K562 (cell line): Measurements from ENCODE around the gene N4BP2L1. TPM values are rescaled to one million over a fixed set of nuclear protein-coding genes. Genes with fewer than 3 reads are reported as not detected.
A peak's percentile ranks its signal among the peaks of the same experiment; 100 is the strongest.

Experiments
- ATAC-seq: fragments of 200-7000 bp; cut with Tn5 transposase; 3 replicates; pipeline ENCODE4 v1.9.1; 2020; ENCODE audit warnings: moderate library complexity
- BruUV-seq: library from RNA; stranded (reverse); fragments of 400-500 nt; replicated peaks from 2 replicates; lab custom pipeline; 2021; lab: Mats Ljungman, UMichigan
- CTCF ChIA-PET: fragments of 300-600 bp; formaldehyde crosslinking; extraction: SDS; loops from one replicate; lab custom pipeline; 2021; ENCODE audit warnings: low intra/inter-chr PET ratio; lab: Yijun Ruan, JAX
- POLR2A ChIA-PET: fragments of 300-600, 350-650 bp; sonication (Branson Sonifier 250); formaldehyde crosslinking; extraction: SDS; loops from one replicate; lab custom pipeline; 2021; ENCODE audit warnings: antibody characterized with exemption, inconsistent platforms; lab: Yijun Ruan, JAX
- DNase-seq, 4 experiments: peaks; one replicate each; pipeline versions ENCODE4 v3.0.0 to v3.0.0-alpha.2; 2011 to 2018; ENCODE audit warnings: low spot score in 3 of 4, mixed read lengths in 3 of 4; ENCODE audit errors: extremely low read depth in 1 of 4
- FAIRE-seq: peaks from 2 replicates; lab custom pipeline; 2011; peaks lifted over from hg19 to GRCh38; lab: Jason Lieb, UNC
- H2AFZ ChIP-seq: 2 replicates; pipeline ENCODE4 v1.6.0; 2011; ENCODE audit warnings: low read depth, low read length, control low read depth, inconsistent platforms
- H3K27ac ChIP-seq: fragments of 200-600 bp; 3 replicates; pipeline ENCODE4 v1.8.0; 2011; ENCODE audit warnings: low read depth, mild to moderate bottlenecking, control low read depth, inconsistent platforms, low read length, moderate library complexity, mixed read lengths; ENCODE audit errors: extremely low read depth
- H3K27me3 ChIP-seq, 2 experiments: fragments of 300-600 bp in 1 of 2; 2 replicates in 1 of 2; 3 replicates in 1 of 2; pipeline versions ENCODE4 v1.6.0 to v1.8.0; 2011; ENCODE audit warnings: inconsistent platforms in 2 of 2, low read length in 2 of 2, mild to moderate bottlenecking in 1 of 2, mixed read lengths in 1 of 2, moderate library complexity in 1 of 2; ENCODE audit not compliant: control insufficient read depth in 2 of 2, insufficient read depth in 2 of 2
- H3K36me3 ChIP-seq: fragments of 300-600 bp; 3 replicates; pipeline ENCODE4 v1.8.0; 2011; ENCODE audit warnings: mild to moderate bottlenecking, low read length, inconsistent platforms; ENCODE audit not compliant: control insufficient read depth, insufficient read depth
- H3K4me1 ChIP-seq, 2 experiments: fragments of 200-600 bp in 1 of 2; replicated peaks in 1 of 2; 2 replicates in 1 of 2; 3 replicates in 1 of 2; pipeline versions ENCODE4 v1.5.1 to v1.8.0; 2011; ENCODE audit warnings: inconsistent platforms in 2 of 2, low read length in 2 of 2, mild to moderate bottlenecking in 1 of 2, mixed read lengths in 1 of 2, moderate library complexity in 1 of 2; ENCODE audit not compliant: control insufficient read depth in 2 of 2, insufficient read depth in 2 of 2
- H3K4me2 ChIP-seq: 2 replicates; pipeline ENCODE4 v1.6.1; 2011; ENCODE audit warnings: low read length, control low read depth, inconsistent platforms, mixed read lengths; ENCODE audit not compliant: insufficient read depth
- H3K4me3 ChIP-seq: fragments of 200-600 bp; sonication (generic), shearing (Covaris generic); 2 replicates; pipeline ENCODE4 v1.5.1; 2016; ENCODE audit warnings: control low read depth, inconsistent platforms
- H3K79me2 ChIP-seq: fragments of 200-600 bp; 3 replicates; pipeline ENCODE4 v1.8.0; 2011; ENCODE audit warnings: low read length, inconsistent platforms; ENCODE audit not compliant: control insufficient read depth, insufficient read depth
- H3K9ac ChIP-seq, 2 experiments: 2 replicates each; pipeline versions ENCODE4 v1.6.0 to v1.6.1; 2011; ENCODE audit warnings: low read depth in 2 of 2, low read length in 2 of 2, control low read depth in 1 of 2, inconsistent platforms in 1 of 2, mild to moderate bottlenecking in 1 of 2, mixed read lengths in 1 of 2; ENCODE audit not compliant: insufficient read depth in 1 of 2
- H3K9me1 ChIP-seq: one replicate; pipeline ENCODE4 v1.6.0; 2011; ENCODE audit warnings: inconsistent platforms, mild to moderate bottlenecking, low read length, moderate library complexity; ENCODE audit not compliant: control insufficient read depth, insufficient read depth
- H3K9me3 ChIP-seq: replicated peaks from 2 replicates; pipeline ENCODE4 v1.5.1; 2011; ENCODE audit warnings: low read depth, low read length, inconsistent platforms; ENCODE audit not compliant: control insufficient read depth, insufficient read depth
- H4K20me1 ChIP-seq: replicated peaks from 2 replicates; pipeline ENCODE4 v1.6.1; 2011; ENCODE audit warnings: low read length, inconsistent platforms, mixed read lengths; ENCODE audit not compliant: control insufficient read depth, insufficient read depth
- FOS ChIP-seq: IDR thresholded peaks from 3 replicates; pipeline ENCODE4 v1.6.1; 2011; ENCODE audit not compliant: insufficient read length; ENCODE audit errors: extremely low read depth
- MLLT1 ChIP-seq, 2 experiments: fragments of 450-650 bp; IDR thresholded peaks; 2 replicates each; pipeline ENCODE4 v1.6.1; 2016
- SETDB1 ChIP-seq: IDR thresholded peaks from one replicate; pipeline ENCODE4 v1.6.1; 2012; ENCODE audit warnings: low read length, control low read depth, inconsistent platforms
- SREBF2 ChIP-seq: sonication (generic); formaldehyde crosslinking; IDR thresholded peaks from 2 replicates; pipeline ENCODE4 v1.4.0; 2020; ENCODE audit warnings: mild to moderate bottlenecking, missing genetic modification reagents
- ZHX1 ChIP-seq: fragments of 150-350 bp; conservative IDR thresholded peaks from 2 replicates; pipeline ENCODE4 v1.6.1; 2014; ENCODE audit warnings: low read length
- ZNF717 ChIP-seq: fragments of 250-450 bp; sonication (Bioruptor Pico); IDR thresholded peaks from 2 replicates; pipeline ENCODE4 v1.5.0; 2021
- WGBS: fragments of 100-300 bp; shearing (Covaris generic); methylation state at CpG from one replicate; pipeline ENCODE4 v1.1.6; 2016; ENCODE audit warnings: low coverage, mixed read lengths; ENCODE audit not compliant: insufficient coverage; ENCODE audit errors: missing lambda C conversion rate; 5-methylcytosine and 5-hydroxymethylcytosine counted together
- in situ Hi-C: fragments of 300-500 bp; cut with MboI; formaldehyde crosslinking; loops from 4 replicates; pipeline ENCODE4 v1.15.0; 2018; ENCODE audit warnings: inconsistent platforms, mixed read lengths
- intact Hi-C: fragments of 100-400 bp; cut with micrococcal nuclease; formaldehyde crosslinking; loops from 2 replicates; pipeline ENCODE4 v1.14.2; 2022
- polyA plus RNA-seq, 8 experiments: library from polyadenylated mRNA; depleted of rRNA in 4 of 8; stranded (reverse) in 5 of 8; unstranded in 3 of 8; fragments of >200 nt; fragmentation: Nextera tagmentation in 2 of 8; fragmentation: Illumina TruSeq in 1 of 8; extraction: Ambion mirVana in 2 of 8; extraction: Trizol in 1 of 8; gene quantifications; 2 replicates each; pipeline versions ENCODE4 v1.2.1 to v1.2.3, GENCODE V29; 2011 to 2014; ENCODE audit warnings: inconsistent platforms in 1 of 8, missing spikeins in 1 of 8
- total RNA-seq, 7 experiments: library from RNA; depleted of rRNA in 6 of 7; stranded (reverse); fragments of >200 nt in 6 of 7; fragmentation: Illumina TruSeq in 2 of 7; extraction: Trizol in 2 of 7; gene quantifications; 2 replicates each; pipeline versions ENCODE4 v1.2.1 to v1.2.3, GENCODE V29; 2011 to 2021; ENCODE audit warnings: low replicate concordance in 1 of 7

Gene N4BP2L1
- total and polyA plus RNA-seq, 9 of the 15 experiments (the other 6 are each of a cell fraction or from before 2014, with no cell fraction given) = 0.06 to 0.33 (median 0.15) TPM; not detected in 1

GRCh38 chr13:32474999-32475792, 47.3 kb upstream of the N4BP2L1 start:
- TSS peak; percentile 89 for BruUV-seq
- in situ Hi-C loops = no loop called here
- no peaks in the 10 kb centered on the region for H3K27me3 ChIP-seq
- no peaks in the 10 kb centered on the region for H3K79me2 ChIP-seq
- H3K9me1 ChIP-seq = no peaks in the 10 kb centered on the region
- CTCF ChIA-PET = no interaction called here
- peak overlapping the region; percentile 85 for H2AFZ ChIP-seq
- no peak for FAIRE-seq
- no peaks in the 10 kb centered on the region for H4K20me1 ChIP-seq
- 0 out of 4 replicates have a peak overlapping the region, but pooled peaks of 1 of the 2 experiments have one; percentile 12 for H3K9ac ChIP-seq
- intact Hi-C loops = no loop called here
- DNase-seq = peak in 2 of 4 experiments; percentile 13 to 45
- H3K27ac ChIP-seq = peak overlapping the region; percentile 25; the same call in 1 of the 3 replicates
- H3K4me2 ChIP-seq = no peak overlapping the region
- no peaks in the 10 kb centered on the region for H3K36me3 ChIP-seq
- peaks cover 11 to 28% of the 10 kb centered on the region in 2 experiments; a peak in 4 of 5 replicates for H3K4me1 ChIP-seq
- ATAC-seq = peak; percentile 58
- H3K9me3 ChIP-seq = no peaks in the 10 kb centered on the region
- H3K4me3 ChIP-seq = no peak overlapping the region
- 31% methylated on average over 10 of the region's 10 CpGs for WGBS
- POLR2A ChIA-PET = interaction anchor here (1.1 kb wide), 2 partner anchors 28 to 53 kb away, joined by 3 read pairs; no protein-coding TSS in a partner anchor
- TF ChIP-seq SETDB1 (no peak), FOS (no peak), SREBF2 (CRISPR knock-in tag) (no peak), ZHX1 (no peak), ZNF717 (no peak), MLLT1 (IDR thresholded peaks at IDR 0.05) (no peak)
